Omental fat pad (tissue), 4 donors: ENCODE results near the gene ZNF718. TPM values are rescaled to one million over a fixed set of nuclear protein-coding genes. Genes with fewer than 3 reads are reported as not detected.
A peak's percentile ranks its signal among the peaks of the same experiment; 100 is the strongest.
"Not testable (repeated sequence)": the region's sequence is repeated elsewhere in the genome, so short reads cannot be mapped to it uniquely, and the experiment has no call there.

Source experiments
- ATAC-seq: fragments of 150-250 bp; one replicate; pipeline ENCODE4 v1.9.1; 2016; ENCODE audit warnings: mild to moderate bottlenecking, moderate library complexity; ENCODE audit not compliant: low FRiP score
- DNase-seq: peaks from one replicate; pipeline ENCODE4 v3.0.0-alpha.2; 2019; ENCODE audit warnings: low spot score
- CTCF ChIP-seq, 3 donors: fragments of 450-650 bp; IDR thresholded peaks; one replicate each; pipeline ENCODE4 v1.5.1; 2016 to 2017; ENCODE audit warnings: antibody characterized with exemption in 3 of 3, mild to moderate bottlenecking in 3 of 3, moderate library complexity in 2 of 3
- total RNA-seq, 4 donors: library from RNA; depleted of rRNA; stranded (reverse); fragments of >200 nt; gene quantifications; one replicate each; pipeline ENCODE4 v1.1.0, GENCODE V29; 2016

Gene ZNF718
- 10 to 100 TPM in 1 of 4 donors, 1 to 10 TPM in 3; 3.6 to 14.7 (median 4.6) TPM for total RNA-seq

- peak; percentile 99 for ATAC-seq
- peak; percentile 99 for DNase-seq
- TF ChIP-seq CTCF (IDR thresholded peaks at IDR 0.05), result no peak
Observed at GRCh38 chr4:124275-125081, at the start of gene ZNF718. TSS of gene ZNF718 (plus strand) at chr4:124501. CDS start at chr4:124671, 170 bp downstream.

- no peak for DNase-seq
- TF ChIP-seq CTCF (IDR thresholded peaks at IDR 0.05), result no peak
- no peak for ATAC-seq
Observed at GRCh38 chr4:85951-86350, 38.4 kb upstream of the ZNF718 start.

GRCh38 chr4:86559-87324, 37.6 kb upstream of the ZNF718 start:
- DNase-seq, ATAC-seq: not testable (repeated sequence)

- ATAC-seq (no peak), DNase-seq (no peak)
- TF ChIP-seq CTCF (IDR thresholded peaks at IDR 0.05), result no peak
Observed at GRCh38 chr4:98386-98785, 25.9 kb upstream of the ZNF718 start.

- TF ChIP-seq CTCF (IDR thresholded peaks at IDR 0.05), result no peak
- DNase-seq, result no peak
- no peak for ATAC-seq
Observed at GRCh38 chr4:99863-100262, 24.4 kb upstream of the ZNF718 start.

GRCh38 chr4:107083-107443, 17.2 kb upstream of the ZNF718 start:
- ATAC-seq, result no peak
- DNase-seq, result no peak
- TF ChIP-seq CTCF (IDR thresholded peaks at IDR 0.05), result no peak

GRCh38 chr4:107444-108429, 16.6 kb upstream of the ZNF718 start:
- DNase-seq (no peak), ATAC-seq (no peak)
- TF ChIP-seq CTCF (IDR thresholded peaks at IDR 0.05), result no peak
